IMR-90 (cell line): ENCODE measurements around the gene DCC. TPM values are rescaled to one million over a fixed set of nuclear protein-coding genes. Genes with fewer than 3 reads are reported as not detected.

ENCODE experiments used
- ATAC-seq: fragments of 200-7000 bp; cut with Tn5 transposase; 2 replicates; pipeline ENCODE4 v1.9.1; 2020; ENCODE audit warnings: low read depth, mild to moderate bottlenecking, moderate library complexity
- BruUV-seq: library from RNA; stranded (reverse); fragments of 400-500 nt; replicated peaks from 2 replicates; lab custom pipeline; 2021; lab: Mats Ljungman, UMichigan
- CTCF ChIA-PET: fragments of 300-600 bp; formaldehyde crosslinking; extraction: SDS; loops from one replicate; lab custom pipeline; 2021; ENCODE audit warnings: antibody characterized with exemption; lab: Yijun Ruan, JAX
- POLR2A ChIA-PET: fragments of 300-600 bp; sonication (Branson Sonifier 250); formaldehyde crosslinking; loops from one replicate; lab custom pipeline; 2022; ENCODE audit warnings: antibody characterized with exemption; ENCODE audit not compliant: unreplicated experiment; lab: Charles Lee
- DNase-seq: peaks from one replicate; pipeline ENCODE4 v3.0.0; 2013
- H2AFZ ChIP-seq: replicated peaks from 2 replicates; pipeline ENCODE3; 2013; ENCODE audit warnings: low read length, mild to moderate bottlenecking; ENCODE audit not compliant: poor library complexity
- H2AK5ac ChIP-seq: 2 replicates; pipeline ENCODE4 v1.6.1; 2013; ENCODE audit warnings: low read depth, low read length, inconsistent platforms
- H2AK9ac ChIP-seq: replicated peaks from 2 replicates; pipeline ENCODE3; 2013; ENCODE audit warnings: mild to moderate bottlenecking, low read depth, low read length, moderate library complexity; ENCODE audit not compliant: poor library complexity
- H2BK120ac ChIP-seq: 2 replicates; pipeline ENCODE4 v1.6.1; 2013; ENCODE audit warnings: low read depth, low read length, inconsistent platforms
- H2BK15ac ChIP-seq: 3 replicates; pipeline ENCODE4 v1.6.1; 2013; ENCODE audit warnings: low read depth, low read length, inconsistent platforms
- H2BK20ac ChIP-seq: 2 replicates; pipeline ENCODE4 v1.6.1; 2013; ENCODE audit warnings: low read depth, mild to moderate bottlenecking, inconsistent platforms, low read length, moderate library complexity
- H2BK5ac ChIP-seq: 2 replicates; pipeline ENCODE4 v1.6.1; 2013; ENCODE audit warnings: mild to moderate bottlenecking, low read depth, low read length, inconsistent platforms; ENCODE audit not compliant: poor library complexity, severe bottlenecking
- H3K14ac ChIP-seq: replicated peaks from 2 replicates; pipeline ENCODE4 v1.6.1; 2013; ENCODE audit warnings: low read depth, low read length, inconsistent platforms
- H3K18ac ChIP-seq: 2 replicates; pipeline ENCODE4 v1.6.1; 2013; ENCODE audit warnings: low read depth, low read length, control low read depth
- H3K23ac ChIP-seq: 2 replicates; pipeline ENCODE4 v1.6.1; 2013; ENCODE audit warnings: low read depth, low read length, inconsistent platforms
- H3K27ac ChIP-seq: 2 replicates; pipeline ENCODE4 v1.5.1; 2013; ENCODE audit warnings: mild to moderate bottlenecking, control low read depth, low read length; ENCODE audit not compliant: insufficient read depth
- H3K27me3 ChIP-seq: 2 replicates; pipeline ENCODE4 v1.6.1; 2013; ENCODE audit warnings: low read length; ENCODE audit not compliant: control insufficient read depth, insufficient read depth
- H3K36me3 ChIP-seq: 2 replicates; pipeline ENCODE4 v1.6.1; 2013; ENCODE audit warnings: low read length, mixed read lengths; ENCODE audit not compliant: control insufficient read depth, insufficient read depth
- H3K4ac ChIP-seq: 2 replicates; pipeline ENCODE4 v1.6.1; 2013; ENCODE audit warnings: low read depth, low read length, inconsistent platforms
- H3K4me1 ChIP-seq: 2 replicates; pipeline ENCODE4 v1.6.1; 2013; ENCODE audit warnings: low read length, mixed read lengths; ENCODE audit not compliant: control insufficient read depth, insufficient read depth
- H3K4me2 ChIP-seq: 2 replicates; pipeline ENCODE4 v1.6.1; 2013; ENCODE audit warnings: low read depth, mild to moderate bottlenecking, control low read depth, low read length, moderate library complexity
- H3K4me3 ChIP-seq: 2 replicates; pipeline ENCODE4 v1.5.1; 2013; ENCODE audit warnings: low read depth, mild to moderate bottlenecking, control low read depth, low read length, moderate library complexity; ENCODE audit not compliant: insufficient read depth
- H3K56ac ChIP-seq: 2 replicates; pipeline ENCODE4 v1.6.1; 2013; ENCODE audit warnings: low read length, inconsistent platforms; ENCODE audit not compliant: insufficient read depth; ENCODE audit errors: extremely low read depth
- H3K79me1 ChIP-seq, 2 experiments: 2 replicates each; pipeline ENCODE4 v1.6.1; 2013; ENCODE audit warnings: low read length in 2 of 2, inconsistent platforms in 1 of 2, low read depth in 1 of 2
- H3K9ac ChIP-seq: 2 replicates; pipeline ENCODE4 v1.6.1; 2013; ENCODE audit warnings: low read depth, low read length, control low read depth
- H3K9me1 ChIP-seq: 2 replicates; pipeline ENCODE4 v1.6.1; 2013; ENCODE audit warnings: low read length, inconsistent platforms; ENCODE audit not compliant: insufficient read depth
- H3K9me3 ChIP-seq: 2 replicates; pipeline ENCODE4 v1.6.1; 2013; ENCODE audit warnings: low read length; ENCODE audit not compliant: control insufficient read depth, insufficient read depth
- H4K20me1 ChIP-seq: 2 replicates; pipeline ENCODE4 v1.6.1; 2013; ENCODE audit warnings: low read length, inconsistent platforms; ENCODE audit not compliant: insufficient read depth
- H4K5ac ChIP-seq: 2 replicates; pipeline ENCODE4 v1.6.1; 2013; ENCODE audit warnings: mild to moderate bottlenecking, low read depth, low read length, control low read depth
- H4K8ac ChIP-seq, 2 experiments: 2 replicates each; pipeline ENCODE4 v1.6.1; 2013; ENCODE audit warnings: low read depth in 2 of 2, low read length in 2 of 2, control low read depth in 1 of 2, inconsistent platforms in 1 of 2
- H4K91ac ChIP-seq: 2 replicates; pipeline ENCODE4 v1.6.1; 2013; ENCODE audit warnings: low read depth, low read length, inconsistent platforms; ENCODE audit not compliant: insufficient read depth
- CEBPB ChIP-seq: IDR thresholded peaks from 2 replicates; pipeline ENCODE4 v1.6.1; 2012; ENCODE audit warnings: low read depth, low read length, improper control_type of control experiment
- CHD1 ChIP-seq: IDR thresholded peaks from 2 replicates; pipeline ENCODE4 v1.6.1; 2012; ENCODE audit warnings: low read depth, low read length, improper control_type of control experiment
- FOS ChIP-seq: fragments of 150-350 bp; IDR thresholded peaks from 2 replicates; pipeline ENCODE4 v1.6.1; 2016; ENCODE audit warnings: low read depth, low read length
- MAZ ChIP-seq: IDR thresholded peaks from 2 replicates; pipeline ENCODE4 v1.6.1; 2012; ENCODE audit warnings: low read depth, mild to moderate bottlenecking, low read length, improper control_type of control experiment, moderate library complexity, borderline replicate concordance
- MXI1 ChIP-seq: IDR thresholded peaks from 2 replicates; pipeline ENCODE4 v1.6.1; 2012; ENCODE audit warnings: low read depth, mild to moderate bottlenecking, low read length, moderate library complexity, borderline replicate concordance
- POLR2A ChIP-seq: IDR thresholded peaks from 2 replicates; pipeline ENCODE4 v1.6.1; 2012; ENCODE audit warnings: mild to moderate bottlenecking, low read depth, low read length
- RFX5 ChIP-seq: IDR thresholded peaks from 2 replicates; pipeline ENCODE4 v1.8.0; 2012; ENCODE audit warnings: low read depth, mild to moderate bottlenecking, low read length, moderate library complexity
- SMC3 ChIP-seq: fragments of 150-350 bp; IDR thresholded peaks from 2 replicates; pipeline ENCODE4 v1.6.1; 2016; ENCODE audit warnings: low read depth, mild to moderate bottlenecking, antibody characterized with exemption, low read length, moderate library complexity
- WGBS, 2 experiments: methylation state at CpG; one replicate each; pipeline versions ENCODE4 v1.1.5 to v1.1.7; 2013; ENCODE audit warnings: missing lambda C conversion rate in 2 of 2; ENCODE audit not compliant: insufficient read length in 1 of 2; ENCODE audit errors: extremely low coverage in 2 of 2; 5-methylcytosine and 5-hydroxymethylcytosine counted together
- dilution Hi-C: fragments of 300-500 bp; cut with HindIII; formaldehyde crosslinking; loops from one replicate; pipeline ENCODE4 v1.14.3; 2018; ENCODE audit warnings: low sequenced_read_pairs; ENCODE audit not compliant: unreplicated experiment
- in situ Hi-C: fragments of 300-500 bp; cut with MboI; formaldehyde crosslinking; loops from 3 replicates; pipeline ENCODE4 v1.14.3; 2019; ENCODE audit warnings: low sequenced_read_pairs, inconsistent platforms, mixed read lengths
- intact Hi-C: fragments of 100-400 bp; cut with micrococcal nuclease; formaldehyde crosslinking; loops from 2 replicates; pipeline ENCODE4 v1.10.0; 2022
- polyA plus RNA-seq, 3 experiments: library from polyadenylated mRNA; depleted of rRNA; stranded (reverse); fragments of >200 nt; gene quantifications; 2 replicates each; pipeline ENCODE4 v1.2.3, GENCODE V29; 2012; ENCODE audit warnings: low replicate concordance in 1 of 3
- total RNA-seq: library from RNA; depleted of rRNA; stranded (reverse); fragments of >200 nt; gene quantifications from 2 replicates; pipeline ENCODE4 v1.2.3, GENCODE V29; 2012
- TF ChIP-seq, protein P1 (sequence below): fragments of 150-350 bp; IDR thresholded peaks from 2 replicates; pipeline ENCODE4 v1.6.1; 2017; ENCODE audit warnings: mild to moderate bottlenecking, antibody characterized with exemption, low read length, low read depth
- TF ChIP-seq, protein P2 (sequence below): fragments of 150-350 bp; IDR thresholded peaks from 2 replicates; pipeline ENCODE4 v1.6.1; 2016; ENCODE audit warnings: low read depth, mild to moderate bottlenecking, low read length, moderate library complexity, borderline replicate concordance

Gene DCC
- total and polyA plus RNA-seq, 2 of the 4 experiments (the other 2 are of a cell fraction) = 0.31 to 0.54 TPM

DNA sequence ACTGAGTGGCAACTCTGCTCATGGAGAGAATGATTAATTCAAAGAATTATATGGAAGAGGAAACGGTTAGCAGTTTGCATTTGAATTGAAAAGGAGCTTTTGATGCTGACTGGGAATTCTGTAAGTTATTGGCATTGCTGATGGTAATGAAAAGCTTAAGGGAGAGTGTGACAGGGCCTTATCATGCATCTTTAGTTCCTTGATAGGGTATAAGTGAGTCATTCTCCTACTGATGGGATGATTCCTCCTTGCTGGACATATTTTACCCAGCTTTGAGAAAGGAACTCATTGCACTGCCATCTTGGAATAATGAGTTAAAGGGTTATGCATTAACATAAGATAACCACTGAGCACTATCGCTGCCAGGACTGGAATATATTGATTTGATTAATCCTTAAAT, 740.7 kb downstream of the DCC start:
- ATAC-seq (no peak), DNase-seq (no peak)
- no peak overlapping the region for H3K56ac ChIP-seq
- H3K9me3 ChIP-seq = peaks cover 5% of the 10 kb centered on the region
- intact Hi-C loops (no loop called here), in situ Hi-C loops (no loop called here), dilution Hi-C loops (no loop called here)
- no peak overlapping the region for H2AK9ac ChIP-seq
- no peak overlapping the region for H3K14ac ChIP-seq
- no peak overlapping the region for H3K4ac ChIP-seq
- H3K79me1 ChIP-seq = no peaks in the 10 kb centered on the region
- H3K27me3 ChIP-seq = no peaks in the 10 kb centered on the region
- no peaks in the 10 kb centered on the region for H3K36me3 ChIP-seq
- H3K9ac ChIP-seq = no peak overlapping the region
- BruUV-seq = no TSS peak
- H3K23ac ChIP-seq = no peak overlapping the region
- TF ChIP-seq CEBPB = no peak
- no peak for TF ChIP-seq MAZ
- TF ChIP-seq, protein P1, sequence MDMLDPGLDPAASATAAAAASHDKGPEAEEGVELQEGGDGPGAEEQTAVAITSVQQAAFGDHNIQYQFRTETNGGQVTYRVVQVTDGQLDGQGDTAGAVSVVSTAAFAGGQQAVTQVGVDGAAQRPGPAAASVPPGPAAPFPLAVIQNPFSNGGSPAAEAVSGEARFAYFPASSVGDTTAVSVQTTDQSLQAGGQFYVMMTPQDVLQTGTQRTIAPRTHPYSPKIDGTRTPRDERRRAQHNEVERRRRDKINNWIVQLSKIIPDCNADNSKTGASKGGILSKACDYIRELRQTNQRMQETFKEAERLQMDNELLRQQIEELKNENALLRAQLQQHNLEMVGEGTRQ = no peak
- TF ChIP-seq MXI1 = no peak
- TF ChIP-seq SMC3 = no peak
- TF ChIP-seq FOS = no peak
- TF ChIP-seq RFX5 = no peak
- TF ChIP-seq, protein P2, sequence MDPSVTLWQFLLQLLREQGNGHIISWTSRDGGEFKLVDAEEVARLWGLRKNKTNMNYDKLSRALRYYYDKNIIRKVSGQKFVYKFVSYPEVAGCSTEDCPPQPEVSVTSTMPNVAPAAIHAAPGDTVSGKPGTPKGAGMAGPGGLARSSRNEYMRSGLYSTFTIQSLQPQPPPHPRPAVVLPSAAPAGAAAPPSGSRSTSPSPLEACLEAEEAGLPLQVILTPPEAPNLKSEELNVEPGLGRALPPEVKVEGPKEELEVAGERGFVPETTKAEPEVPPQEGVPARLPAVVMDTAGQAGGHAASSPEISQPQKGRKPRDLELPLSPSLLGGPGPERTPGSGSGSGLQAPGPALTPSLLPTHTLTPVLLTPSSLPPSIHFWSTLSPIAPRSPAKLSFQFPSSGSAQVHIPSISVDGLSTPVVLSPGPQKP = no peak
- TF ChIP-seq CHD1 = no peak
- TF ChIP-seq POLR2A = no peak
- no peak overlapping the region for H3K4me2 ChIP-seq
- no peak overlapping the region for H2BK20ac ChIP-seq
- CTCF ChIA-PET = no interaction called here
- no peaks in the 10 kb centered on the region for H3K4me1 ChIP-seq
- H4K5ac ChIP-seq = no peak overlapping the region
- H2BK15ac ChIP-seq = no peak overlapping the region
- H2AFZ ChIP-seq = no peak overlapping the region
- no peaks in the 10 kb centered on the region for H4K20me1 ChIP-seq
- H3K18ac ChIP-seq = no peak overlapping the region
- H3K4me3 ChIP-seq = no peak overlapping the region
- no peak overlapping the region for H4K91ac ChIP-seq
- H3K9me1 ChIP-seq = no peaks in the 10 kb centered on the region
- H2BK120ac ChIP-seq = no peak overlapping the region
- WGBS, 2 experiments = no CpG with 5 or more reads among the region's 2 CpGs
- H4K8ac ChIP-seq = no peak overlapping the region
- H3K27ac ChIP-seq = no peak overlapping the region
- H2AK5ac ChIP-seq = no peak overlapping the region
- H2BK5ac ChIP-seq = no peak overlapping the region
- POLR2A ChIA-PET = no interaction called here
